ENCODE measurements around the gene PTPN6.

PTPN6 gene

GRCh38 chr12:6967651-6968100 is 16.5 kb downstream of the PTPN6 start:
- Mint-ChIP-seq H3K36me3 (peaks cover 45% of the 10 kb centered on the region), H3K4me3 (no peak overlapping the region), H3K27ac (no peak overlapping the region), H3K4me1 (peaks cover 66% of the 10 kb centered on the region), H3K27me3 (no peaks in the 10 kb centered on the region), H3K9me3 (no peaks in the 10 kb centered on the region)
- CTCF ChIA-PET, result interaction anchor here (0.9 to 2.5 kb wide), 6 partner anchors 16 to 145 kb away, joined by 4 to 42 read pairs (median 9); partner anchors contain the start of genes C12orf57, C1RL, PTPN6 and RNU7-1
- no peak for DNase-seq

- Mint-ChIP-seq H3K4me3 (peak overlapping the region; percentile 100), H3K27ac (no peak overlapping the region), H3K9me3 (no peaks in the 10 kb centered on the region), H3K36me3 (peaks cover 45% of the 10 kb centered on the region), H3K27me3 (no peaks in the 10 kb centered on the region), H3K4me1 (peaks cover 69% of the 10 kb centered on the region)
- CTCF ChIA-PET, result interaction anchor here (0.6 to 2.5 kb wide), 10 partner anchors 17 to 144 kb away, joined by 3 to 42 read pairs (median 6); partner anchors contain the start of genes C12orf57, C1RL, PTPN6 and RNU7-1
- no peak for DNase-seq
Measured at GRCh38 chr12:6968426-6968825, 17.3 kb downstream of the PTPN6 start.

- H3K27ac Mint-ChIP-seq, result peak overlapping the region; percentile 98
- peaks cover 63% of the 10 kb centered on the region for H3K4me1 Mint-ChIP-seq
- DNase-seq, result no peak
- no peaks in the 10 kb centered on the region for H3K9me3 Mint-ChIP-seq
- H3K36me3 Mint-ChIP-seq, result peaks cover 53% of the 10 kb centered on the region
- no peaks in the 10 kb centered on the region for H3K27me3 Mint-ChIP-seq
- H3K4me3 Mint-ChIP-seq, result peak overlapping the region; percentile 100
- CTCF ChIA-PET, result no interaction called here
Measured at GRCh38 chr12:6970096-6970527, 19.0 kb downstream of the PTPN6 start.

- no peaks in the 10 kb centered on the region for H3K27me3 Mint-ChIP-seq
- H3K36me3 Mint-ChIP-seq, result peaks cover 50% of the 10 kb centered on the region
- H3K4me1 Mint-ChIP-seq, result peaks cover 44% of the 10 kb centered on the region
- CTCF ChIA-PET, result interaction anchor here (1.2 kb wide), 1 partner anchor 69 kb away, joined by 3 read pairs; no protein-coding TSS in a partner anchor
- no peaks in the 10 kb centered on the region for H3K9me3 Mint-ChIP-seq
- no peak overlapping the region for H3K4me3 Mint-ChIP-seq
- H3K27ac Mint-ChIP-seq, result no peak overlapping the region
- no peak for DNase-seq
Measured at GRCh38 chr12:6974180-6974579, 23.0 kb downstream of the PTPN6 start.

DNA sequence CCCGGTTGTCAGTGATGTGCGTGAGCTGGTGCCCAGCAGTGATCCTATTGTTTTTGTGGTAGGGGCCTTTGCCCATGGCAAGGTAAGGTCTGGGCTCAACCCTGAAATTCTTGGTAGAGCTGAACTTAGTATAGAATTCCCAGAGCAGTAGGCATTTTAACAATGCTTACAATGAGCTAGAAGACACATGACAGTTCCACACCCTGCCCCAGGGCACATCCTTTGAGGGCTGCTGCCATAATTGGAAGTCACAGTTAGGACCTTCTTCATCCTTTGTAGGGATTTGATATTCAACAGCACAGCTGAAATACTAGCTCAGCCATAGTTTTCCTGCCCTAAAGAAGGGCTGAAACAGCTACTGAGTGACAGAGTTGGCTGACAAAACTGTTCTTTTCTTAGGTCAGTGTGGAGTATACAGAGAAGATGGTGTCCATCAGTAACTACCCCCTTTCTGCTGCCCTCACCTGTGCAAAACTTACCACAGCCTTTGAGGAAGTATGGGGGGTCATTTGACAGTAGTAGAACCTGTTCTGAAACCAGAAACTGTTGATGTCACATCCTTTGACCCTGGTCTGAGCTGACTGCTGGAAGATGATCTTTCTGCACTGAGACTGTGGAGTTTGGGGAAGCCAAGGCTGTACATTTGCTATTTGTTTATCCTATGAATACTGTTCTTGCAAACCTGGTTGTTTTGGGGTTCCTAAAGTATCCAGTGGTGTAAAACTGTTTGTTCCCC is 24.3 kb downstream of the PTPN6 start:
- H3K27me3 Mint-ChIP-seq, result no peaks in the 10 kb centered on the region
- peaks cover 45% of the 10 kb centered on the region for H3K36me3 Mint-ChIP-seq
- peaks cover 39% of the 10 kb centered on the region for H3K4me1 Mint-ChIP-seq
- peak overlapping the region; percentile 47 for H3K27ac Mint-ChIP-seq
- no peak overlapping the region for H3K4me3 Mint-ChIP-seq
- CTCF ChIA-PET, result interaction anchor here (0.9 to 1.9 kb wide), 4 partner anchors 11 to 117 kb away, joined by 3 to 4 read pairs (median 3); no protein-coding TSS in a partner anchor
- DNase-seq, result no peak
- H3K9me3 Mint-ChIP-seq, result no peaks in the 10 kb centered on the region

DNA sequence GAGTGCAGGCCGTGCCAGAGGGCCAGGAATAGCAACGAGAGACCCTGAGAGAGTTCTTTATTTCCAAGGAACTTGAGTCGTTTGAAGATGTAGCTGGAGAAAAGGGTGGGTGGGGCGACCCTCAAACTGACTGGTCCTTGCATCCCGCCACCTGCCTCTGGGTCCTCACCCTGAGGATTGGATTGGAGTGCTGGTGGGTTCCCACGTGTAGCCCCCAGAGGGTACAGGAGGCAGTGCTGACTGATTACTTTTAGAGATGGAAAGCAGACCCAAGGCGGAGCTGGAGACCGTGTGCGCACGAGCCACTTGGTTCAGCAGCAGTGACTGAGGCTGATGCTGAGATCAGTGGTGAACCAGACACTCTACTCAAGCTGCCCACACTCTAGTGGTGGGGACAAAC is 26.5 kb downstream of the PTPN6 start:
- CTCF ChIA-PET, result no interaction called here
- Mint-ChIP-seq H3K4me3 (no peak overlapping the region), H3K9me3 (no peaks in the 10 kb centered on the region), H3K36me3 (peaks cover 39% of the 10 kb centered on the region), H3K27ac (no peak overlapping the region), H3K4me1 (peaks cover 23% of the 10 kb centered on the region), H3K27me3 (no peaks in the 10 kb centered on the region)
- no peak for DNase-seq

GRCh38 chr12:6978188-6978587 is 27.0 kb downstream of the PTPN6 start:
- peaks cover 42% of the 10 kb centered on the region for H3K36me3 Mint-ChIP-seq
- no peaks in the 10 kb centered on the region for H3K27me3 Mint-ChIP-seq
- no peak for DNase-seq
- H3K9me3 Mint-ChIP-seq, result no peaks in the 10 kb centered on the region
- peaks cover 18% of the 10 kb centered on the region for H3K4me1 Mint-ChIP-seq
- no peak overlapping the region for H3K4me3 Mint-ChIP-seq
- peak overlapping the region; percentile 39 for H3K27ac Mint-ChIP-seq
- CTCF ChIA-PET, result no interaction called here

GRCh38 chr12:6978611-6979011 is 27.5 kb downstream of the PTPN6 start:
- no peak for DNase-seq
- H3K4me1 Mint-ChIP-seq, result peaks cover 16% of the 10 kb centered on the region
- H3K27ac Mint-ChIP-seq, result peak overlapping the region; percentile 39
- H3K4me3 Mint-ChIP-seq, result no peak overlapping the region
- CTCF ChIA-PET, result no interaction called here
- no peaks in the 10 kb centered on the region for H3K27me3 Mint-ChIP-seq
- H3K9me3 Mint-ChIP-seq, result no peaks in the 10 kb centered on the region
- H3K36me3 Mint-ChIP-seq, result peaks cover 45% of the 10 kb centered on the region

DNA sequence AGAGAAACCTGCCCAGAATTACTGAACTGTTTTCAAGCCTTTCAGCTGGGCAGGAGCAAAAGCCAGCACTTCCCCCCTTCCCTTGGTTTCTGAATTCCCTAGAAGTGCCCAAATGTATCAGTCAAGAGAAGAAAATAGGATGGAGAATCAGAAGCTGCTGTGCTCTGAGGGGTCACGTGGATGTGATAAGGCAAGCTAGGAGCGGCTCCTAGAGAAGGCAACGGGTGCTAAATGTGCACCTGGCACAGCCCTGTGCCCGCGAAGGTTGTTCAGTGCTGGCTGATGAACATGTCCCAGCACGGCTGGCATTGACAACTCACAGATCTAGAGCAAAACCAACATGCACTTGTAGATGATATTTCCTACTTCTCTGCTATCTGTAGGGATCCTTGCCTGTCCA is 27.9 kb downstream of the PTPN6 start:
- H3K9me3 Mint-ChIP-seq, result no peaks in the 10 kb centered on the region
- no peak for DNase-seq
- no peak overlapping the region for H3K4me3 Mint-ChIP-seq
- H3K36me3 Mint-ChIP-seq, result peaks cover 41% of the 10 kb centered on the region
- peaks cover 13% of the 10 kb centered on the region for H3K4me1 Mint-ChIP-seq
- H3K27ac Mint-ChIP-seq, result no peak overlapping the region
- CTCF ChIA-PET, result no interaction called here
- no peaks in the 10 kb centered on the region for H3K27me3 Mint-ChIP-seq

- Mint-ChIP-seq H3K4me1 (peaks cover 11% of the 10 kb centered on the region), H3K9me3 (no peaks in the 10 kb centered on the region), H3K27me3 (no peaks in the 10 kb centered on the region), H3K4me3 (no peak overlapping the region), H3K27ac (no peak overlapping the region), H3K36me3 (peaks cover 39% of the 10 kb centered on the region)
- no peak for DNase-seq
- CTCF ChIA-PET, result no interaction called here
Measured at GRCh38 chr12:6979453-6979852, 28.3 kb downstream of the PTPN6 start.

- Mint-ChIP-seq H3K4me1 (peaks cover 10% of the 10 kb centered on the region), H3K27me3 (no peaks in the 10 kb centered on the region)
- CTCF ChIA-PET, result no interaction called here
Measured at GRCh38 chr12:6980075-6980474, 28.9 kb downstream of the PTPN6 start.

GRCh38 chr12:6980740-6981139 is 29.6 kb downstream of the PTPN6 start:
- no peak for DNase-seq
- CTCF ChIA-PET, result no interaction called here
- Mint-ChIP-seq H3K36me3 (peaks cover 36% of the 10 kb centered on the region), H3K4me1 (peaks cover 4% of the 10 kb centered on the region), H3K27ac (no peak overlapping the region), H3K27me3 (no peaks in the 10 kb centered on the region), H3K4me3 (no peak overlapping the region), H3K9me3 (no peaks in the 10 kb centered on the region)

More at GRCh38 chr12:6980075-6980474, 28.9 kb downstream of the PTPN6 start:
- H3K9me3 Mint-ChIP-seq, result no peaks in the 10 kb centered on the region
- no peak for DNase-seq
- H3K36me3 Mint-ChIP-seq, result peaks cover 36% of the 10 kb centered on the region
- no peak overlapping the region for H3K4me3 Mint-ChIP-seq
- peak overlapping the region; percentile 45 for H3K27ac Mint-ChIP-seq

GRCh38 chr12:6981152-6982052 is 30.2 kb downstream of the PTPN6 start:
- H3K27me3 Mint-ChIP-seq, result no peaks in the 10 kb centered on the region
- peaks cover 2% of the 10 kb centered on the region for H3K4me1 Mint-ChIP-seq
- no peak overlapping the region for H3K4me3 Mint-ChIP-seq
- no peak overlapping the region for H3K27ac Mint-ChIP-seq
- H3K36me3 Mint-ChIP-seq, result peaks cover 32% of the 10 kb centered on the region
- no peak for DNase-seq
- CTCF ChIA-PET, result no interaction called here
- H3K9me3 Mint-ChIP-seq, result no peaks in the 10 kb centered on the region

GRCh38 chr12:6982532-6982931 is 31.4 kb downstream of the PTPN6 start:
- DNase-seq, result no peak
- Mint-ChIP-seq H3K4me1 (no peaks in the 10 kb centered on the region), H3K9me3 (no peaks in the 10 kb centered on the region), H3K27ac (no peak overlapping the region), H3K4me3 (no peak overlapping the region), H3K36me3 (peaks cover 26% of the 10 kb centered on the region), H3K27me3 (no peaks in the 10 kb centered on the region)
- CTCF ChIA-PET, result no interaction called here

Measured in activated naive CD4-positive, alpha-beta T cell treated with anti-CD3 and anti-CD28 coated beads, Interleukin-2, amount 10 ng/mL, durations not matched to agents 7 days and 5 days (primary cell).